OCI-LY3 (cell line): Measurements from ENCODE around the gene GABRB2.

Source experiments
- CTCF ChIP-seq: fragments of 200-600, 300-600 bp; sonication (generic); IDR thresholded peaks from 2 replicates; pipeline ENCODE4 v1.5.1; 2014; ENCODE audit warnings: antibody characterized with exemption, low read length, low read depth
- EZH2phosphoT487 ChIP-seq: fragments of 200-600 bp; shearing (Covaris generic); IDR thresholded peaks from 2 replicates; pipeline ENCODE4 v1.6.1; 2018; ENCODE audit warnings: antibody characterized with exemption, mixed run types, low read depth

DNA sequence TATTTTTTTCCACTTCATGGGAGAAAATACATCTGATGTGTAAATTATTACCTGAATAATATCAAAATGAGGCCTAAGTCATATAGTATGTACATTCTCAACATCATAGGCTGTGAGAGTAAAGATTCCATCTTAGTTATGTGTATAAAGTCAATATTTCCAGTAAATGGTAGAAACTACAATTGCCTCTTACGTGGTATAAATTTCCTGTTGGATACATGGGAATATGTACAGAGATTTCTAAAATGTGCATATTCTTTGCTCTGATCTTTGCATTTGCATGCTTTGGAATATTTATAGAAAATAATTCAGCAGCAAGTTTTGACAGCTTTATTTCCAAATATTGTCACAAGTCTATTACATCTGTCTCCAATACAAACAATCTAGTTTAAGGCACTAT, 78.8 kb downstream of the GABRB2 start:
- no peak for TF ChIP-seq EZH2phosphoT487
- TF ChIP-seq CTCF, result no peak
